Right hindlimb (tissue), 1 donor: ENCODE data around the gene DOCK8.

Experiments
- DNase-seq: peaks from one replicate; pipeline ENCODE4 v3.0.0-alpha.2; 2018

The DOCK8 gene

DNA sequence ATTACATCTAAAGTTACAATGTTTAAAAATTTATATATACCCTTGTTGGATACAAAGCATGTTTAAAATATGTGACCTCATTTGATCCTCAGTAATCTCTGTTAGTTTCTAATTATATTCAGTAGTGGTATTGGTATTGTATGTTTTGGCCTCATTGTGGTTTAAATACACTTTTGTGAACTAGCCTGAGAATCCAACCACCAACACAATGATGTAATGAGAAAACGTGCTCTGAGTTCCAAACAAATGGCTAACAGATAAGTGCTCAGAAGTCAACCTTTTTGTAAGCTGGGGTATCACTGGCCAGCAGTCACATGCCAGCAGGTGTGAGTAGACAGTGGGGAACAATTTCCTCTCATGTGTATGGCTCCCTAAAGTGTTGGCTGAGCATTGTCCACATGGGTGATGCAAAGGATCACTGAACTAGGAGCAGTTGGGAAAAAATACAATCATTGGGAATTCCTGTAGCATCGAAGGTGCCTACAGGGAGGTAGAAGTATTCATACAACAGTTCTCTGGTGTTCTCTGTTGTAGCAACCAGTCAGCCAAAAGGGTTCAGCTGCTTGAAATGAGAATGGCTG lies 56.1 kb downstream of the DOCK8 start:
- no peak for DNase-seq

DNA sequence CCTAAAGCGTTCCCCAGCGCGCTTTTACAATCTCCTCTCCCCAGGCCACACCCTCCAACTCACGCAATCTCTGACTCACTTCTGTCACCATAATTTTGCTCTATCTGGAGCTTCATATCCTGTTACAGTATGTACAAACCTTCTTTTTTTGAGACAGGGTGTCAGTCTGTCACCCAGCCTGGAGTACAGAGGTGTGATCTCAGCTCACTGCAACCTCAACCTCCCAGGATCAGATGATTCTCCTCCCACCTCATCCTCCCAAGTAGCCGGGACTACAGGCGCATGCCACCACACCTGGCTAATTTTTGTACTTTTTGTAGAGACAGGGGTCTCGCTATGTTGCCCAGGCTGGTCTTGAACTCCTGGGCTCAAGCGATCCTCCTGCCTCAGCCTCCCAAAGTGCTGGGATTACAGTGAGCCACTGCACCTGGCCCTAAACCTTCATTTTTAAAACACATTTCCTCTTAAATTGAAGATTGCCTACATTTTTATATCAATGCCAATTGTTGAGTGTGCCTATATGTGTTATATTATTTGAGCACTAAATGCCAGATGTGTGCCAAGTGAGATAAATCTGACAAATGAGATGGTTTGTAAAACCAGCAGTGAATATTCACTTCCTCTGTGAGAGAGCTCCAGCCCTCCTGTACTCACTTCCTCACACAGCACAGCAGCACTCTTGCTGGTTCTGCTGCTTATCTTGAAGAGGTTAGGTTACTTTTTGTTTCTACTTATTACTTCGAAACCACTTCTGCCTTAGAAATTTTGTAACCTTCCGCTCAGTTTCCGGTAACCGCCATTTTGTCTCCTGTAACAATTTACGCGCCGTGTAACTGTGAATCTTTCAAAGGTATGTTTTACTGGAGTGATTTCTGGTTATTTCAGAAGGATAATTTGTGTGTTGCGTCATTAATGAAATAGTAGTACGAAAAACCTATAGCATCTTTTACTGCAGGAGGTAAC lies 57.9 kb downstream of the DOCK8 start:
- DNase-seq = no peak

DNA sequence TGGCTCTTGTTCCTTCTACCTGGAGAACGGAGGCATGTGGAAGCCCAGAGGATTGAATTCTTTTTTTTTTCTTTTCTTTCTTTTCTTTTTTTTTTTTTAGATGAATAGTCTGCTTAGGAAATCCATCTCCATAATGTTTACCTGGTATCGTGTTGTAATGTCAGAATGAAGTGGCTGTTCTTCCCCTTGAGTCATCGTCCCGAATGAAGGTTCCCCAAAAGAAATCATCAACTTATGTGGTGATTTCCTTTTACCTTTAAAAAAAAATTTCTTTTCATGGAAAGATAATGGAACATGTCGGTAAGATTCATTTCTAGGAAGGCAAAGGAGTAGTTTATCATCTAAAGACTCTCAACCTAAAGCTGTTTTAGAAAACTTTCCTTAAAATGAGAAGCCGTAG lies 59.7 kb downstream of the DOCK8 start:
- no peak for DNase-seq

DNA sequence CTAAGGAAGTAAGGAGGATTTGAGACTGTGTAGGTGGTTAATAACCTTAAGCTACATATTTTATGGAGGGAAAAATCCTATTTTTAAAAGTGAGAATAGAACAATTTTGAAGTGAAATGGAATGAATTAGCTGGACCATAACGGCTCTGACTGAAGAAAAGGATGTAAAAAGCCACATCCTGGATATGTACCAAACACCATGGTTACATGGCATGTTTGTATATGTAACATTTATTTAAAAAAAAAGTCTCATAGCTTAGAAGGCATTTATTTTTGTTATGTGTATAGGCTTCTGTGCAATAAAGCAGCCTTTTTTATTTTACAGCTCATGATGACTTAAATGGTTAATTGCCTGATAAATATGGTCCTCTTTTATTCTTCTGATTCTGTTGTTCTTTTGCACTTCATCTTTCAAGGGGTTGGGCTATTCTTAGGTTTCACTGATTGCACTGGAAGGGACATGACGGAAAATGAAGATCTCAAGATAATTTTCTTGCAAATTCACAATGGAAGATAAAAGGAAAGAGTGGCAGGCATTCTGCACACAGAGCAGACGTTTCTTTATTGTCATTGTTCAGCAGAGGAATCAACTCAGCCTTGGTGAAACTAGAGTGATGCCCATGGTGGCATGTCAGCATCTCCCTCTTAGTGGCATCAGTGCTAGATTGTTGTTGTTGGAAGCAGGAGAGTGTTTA lies 63.1 kb downstream of the DOCK8 start:
- no peak for DNase-seq

DNA sequence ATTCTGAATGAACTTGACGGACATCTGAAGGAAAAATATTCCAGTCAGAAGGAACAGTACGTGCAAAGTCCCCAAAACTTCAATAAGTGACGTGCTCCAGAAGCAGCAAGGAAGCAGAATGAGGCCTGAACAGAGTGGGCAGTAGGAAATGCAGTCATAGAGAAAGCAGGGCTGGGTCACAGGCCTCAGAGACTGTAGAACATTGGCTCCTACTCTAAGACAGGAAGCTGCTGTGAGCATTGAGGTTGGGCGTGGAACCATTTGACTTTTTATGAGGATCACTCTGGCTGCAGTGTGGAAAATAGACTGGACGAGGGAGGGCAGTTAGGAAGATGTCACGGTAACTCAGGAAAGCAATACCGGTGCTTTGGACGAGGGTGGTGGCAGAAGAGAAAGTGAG lies 64.0 kb downstream of the DOCK8 start:
- DNase-seq = no peak

DNA sequence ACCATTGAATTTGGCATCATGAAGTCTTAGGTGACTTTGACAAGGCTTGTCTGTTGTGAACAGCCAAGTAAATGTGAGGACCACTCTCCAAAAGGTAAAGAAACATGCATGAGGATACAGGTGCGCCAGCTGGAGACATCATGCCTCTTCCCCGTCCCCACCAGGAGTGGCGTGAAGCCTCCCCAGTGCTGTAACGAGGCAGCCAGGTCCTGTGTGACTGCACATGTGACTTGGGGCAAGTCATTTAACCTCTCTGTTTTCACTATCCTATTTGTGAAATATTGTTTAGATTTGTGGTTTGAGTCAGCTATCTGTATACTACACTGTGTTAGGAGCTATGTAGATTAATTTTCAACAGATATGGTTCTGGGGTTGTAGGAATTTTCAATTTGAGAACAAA lies 65.0 kb downstream of the DOCK8 start:
- DNase-seq = no peak

DNA sequence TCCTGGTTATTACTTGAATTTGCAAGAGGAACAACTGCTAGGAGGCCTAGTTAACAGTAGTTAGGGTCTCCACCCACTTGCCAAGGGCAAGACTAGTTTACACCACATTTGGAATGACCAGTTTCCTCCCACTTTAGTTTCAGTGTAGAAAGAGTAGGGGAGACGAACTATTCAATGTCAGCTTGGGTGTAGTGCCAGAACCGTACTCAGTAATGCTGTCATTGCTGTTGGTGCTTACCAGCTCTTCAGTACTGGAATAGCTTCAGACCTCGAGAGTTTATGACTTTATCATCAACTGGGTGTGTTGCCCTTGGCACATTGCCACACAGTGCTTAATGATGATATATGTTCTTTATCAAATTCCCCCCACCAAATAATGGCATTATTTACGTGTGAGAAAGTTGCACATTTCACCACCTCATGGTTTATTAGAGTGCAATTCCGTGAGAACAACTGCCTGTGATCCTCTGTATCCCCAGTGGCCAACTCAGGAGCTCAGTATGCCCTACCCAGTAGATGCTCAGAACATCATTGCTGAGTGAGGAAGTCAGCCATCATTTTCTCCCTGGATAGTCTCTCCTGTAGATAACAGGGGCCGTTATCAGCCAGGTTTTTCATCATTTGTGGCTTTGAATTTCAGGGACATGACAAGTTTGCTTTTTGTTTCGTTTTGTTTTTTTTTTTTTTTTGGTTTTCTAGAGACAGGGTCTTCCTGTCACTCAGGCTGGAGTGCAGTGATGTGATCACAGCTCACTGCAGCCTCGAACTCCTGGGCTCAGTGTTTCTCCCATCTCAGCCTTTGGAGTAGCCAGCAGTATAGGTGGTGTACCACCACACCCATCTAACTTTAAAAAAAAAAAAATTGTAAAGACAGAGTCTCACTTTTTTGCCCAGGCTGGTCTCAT lies 67.3 kb downstream of the DOCK8 start:
- no peak for DNase-seq

DNA sequence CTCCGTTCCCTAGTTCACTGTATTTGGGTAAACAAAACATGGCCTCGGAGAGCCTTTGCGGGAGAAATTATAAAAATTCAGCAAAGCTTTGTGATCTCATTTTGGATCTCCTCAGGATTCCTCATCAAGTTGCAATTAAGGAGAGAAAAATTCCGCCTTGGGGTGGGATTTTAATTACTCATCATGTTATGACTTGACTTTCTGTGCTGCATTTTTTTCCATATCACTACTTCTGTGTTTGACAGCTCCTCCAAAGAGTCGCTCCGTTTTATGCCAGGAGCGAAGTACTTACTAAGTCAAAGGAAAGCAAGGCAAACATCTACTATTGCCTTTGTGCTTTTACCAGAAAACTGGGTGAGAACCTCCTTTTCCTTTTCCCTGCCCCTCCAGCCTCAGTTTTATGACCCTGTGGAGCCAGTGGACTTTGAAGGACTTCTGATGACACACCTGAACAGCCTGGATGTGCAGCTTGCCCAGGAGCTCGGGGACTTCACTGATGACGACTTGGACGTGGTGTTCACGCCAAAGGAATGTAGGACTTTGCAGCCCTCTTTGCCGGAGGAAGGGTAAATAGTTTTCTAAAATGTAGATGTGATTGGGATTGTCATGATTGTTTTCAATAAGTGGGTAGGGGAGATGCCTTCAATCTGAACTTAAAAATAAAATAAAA lies 71.5 kb downstream of the DOCK8 start:
- DNase-seq = no peak

DNA sequence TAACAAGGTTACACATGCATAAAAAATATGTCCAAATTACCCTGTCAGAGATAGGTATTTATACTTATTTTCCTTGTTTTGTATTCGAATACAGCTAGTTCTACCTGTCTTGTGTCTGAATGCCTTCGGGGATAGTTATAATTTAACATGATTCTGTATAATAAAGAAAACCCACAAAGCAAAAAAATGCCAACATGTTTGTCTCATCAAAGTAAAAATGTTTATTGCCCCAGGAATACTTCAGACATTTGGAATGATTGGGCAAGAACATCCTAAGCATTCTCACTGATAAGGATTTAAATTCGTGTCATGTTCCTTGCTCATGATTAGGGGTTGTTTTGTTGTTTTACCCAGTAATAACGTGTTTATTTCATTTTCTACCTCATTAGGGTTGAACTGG lies 74.5 kb downstream of the DOCK8 start:
- DNase-seq = no peak

DNA sequence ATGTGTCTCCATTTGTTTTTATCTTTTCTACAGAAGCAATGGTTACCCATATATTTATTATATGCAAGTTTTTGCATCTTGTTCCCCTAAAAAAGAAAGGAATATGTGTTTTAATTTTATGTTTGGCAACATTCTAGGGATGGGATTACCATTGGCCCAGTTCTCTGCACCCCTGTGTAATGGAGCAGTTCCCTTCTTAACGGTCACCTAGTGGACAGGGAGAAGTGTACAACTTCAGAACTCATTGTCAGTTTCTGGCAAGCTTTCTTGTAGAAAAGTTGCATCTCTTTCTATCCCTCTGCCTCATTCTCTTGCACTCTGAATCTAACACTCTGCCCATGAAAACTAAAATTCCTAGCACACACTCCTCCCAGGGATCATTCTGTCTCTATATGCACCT lies 78.2 kb downstream of the DOCK8 start:
- DNase-seq = no peak

DNA sequence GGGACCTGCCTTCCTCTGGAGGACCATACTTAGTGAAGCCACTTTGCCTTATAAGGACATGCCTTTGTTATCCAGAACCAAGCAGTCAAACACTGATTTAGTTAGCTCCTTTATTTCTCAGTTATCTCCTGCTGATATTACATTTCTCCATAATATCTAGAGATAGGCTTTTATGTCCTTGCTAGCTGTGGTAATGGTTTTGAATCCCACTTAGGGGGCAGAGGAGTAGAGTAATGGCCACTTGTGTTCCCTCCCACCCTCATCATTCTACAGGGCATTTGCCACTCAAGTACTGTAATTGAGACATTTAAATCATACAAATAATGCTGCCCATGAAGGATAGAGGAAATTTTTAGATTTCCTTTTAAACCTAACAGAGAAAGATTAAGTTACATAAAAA lies 80.9 kb downstream of the DOCK8 start:
- DNase-seq = no peak

DNA sequence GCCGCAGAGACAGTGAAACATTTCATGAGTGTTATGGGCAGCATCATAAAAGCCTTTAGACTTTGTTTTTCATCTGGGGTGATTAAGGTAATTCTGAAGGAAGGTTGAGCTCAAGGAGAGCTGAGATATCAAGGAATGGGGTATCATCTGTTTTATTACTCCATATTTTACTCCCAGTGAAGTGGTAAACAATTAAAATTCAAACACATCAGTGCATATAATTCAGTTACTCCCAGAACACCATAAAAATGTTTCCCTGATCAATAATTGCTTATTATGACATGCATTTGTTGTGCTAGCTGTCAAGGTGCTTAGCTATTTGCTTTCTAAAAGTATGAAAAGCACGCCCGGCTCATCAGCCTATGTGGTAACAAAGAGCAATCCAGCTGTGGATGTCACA lies 81.7 kb downstream of the DOCK8 start:
- DNase-seq = no peak

DNA sequence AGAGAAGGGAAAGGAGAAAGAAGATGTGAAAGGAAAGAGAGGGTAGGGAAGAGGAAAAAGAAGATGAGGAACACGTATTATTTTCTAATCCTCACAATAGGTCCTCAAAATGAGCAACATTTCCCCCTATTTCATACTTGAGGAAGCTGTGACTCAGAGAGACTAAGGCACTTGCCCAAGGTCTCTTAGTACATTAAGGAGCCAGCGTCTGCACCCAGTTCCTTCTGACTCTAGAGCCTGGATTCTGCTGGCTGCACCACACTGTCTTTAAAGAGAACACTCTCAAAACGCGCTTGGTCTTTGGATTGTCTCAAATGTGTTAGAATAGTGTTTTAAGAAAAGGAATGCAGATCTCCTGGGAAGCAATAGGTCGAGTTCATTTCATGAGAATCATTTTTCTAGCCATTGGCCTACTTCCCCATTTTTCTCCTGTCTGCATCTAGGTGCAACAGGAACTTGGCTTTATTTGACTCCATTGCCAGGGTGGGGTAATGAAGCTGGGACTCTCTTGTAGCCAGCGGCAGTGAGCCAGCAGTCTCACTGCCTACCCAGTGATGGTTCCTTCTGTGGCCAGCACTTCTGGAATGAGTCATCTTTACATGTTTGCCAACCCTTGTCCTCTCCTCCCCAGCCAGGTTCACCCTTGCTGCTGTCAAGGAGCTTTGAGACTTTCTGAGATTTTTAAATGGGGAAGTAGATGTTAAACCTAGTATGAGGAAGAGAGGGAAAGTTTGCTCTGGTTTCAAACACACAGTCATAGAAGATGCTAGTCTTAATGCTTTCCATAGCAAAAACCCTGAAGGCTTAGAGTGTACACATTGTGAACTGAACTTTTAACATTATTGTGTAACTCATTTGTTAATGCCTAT lies 82.7 kb downstream of the DOCK8 start:
- DNase-seq = no peak

DNA sequence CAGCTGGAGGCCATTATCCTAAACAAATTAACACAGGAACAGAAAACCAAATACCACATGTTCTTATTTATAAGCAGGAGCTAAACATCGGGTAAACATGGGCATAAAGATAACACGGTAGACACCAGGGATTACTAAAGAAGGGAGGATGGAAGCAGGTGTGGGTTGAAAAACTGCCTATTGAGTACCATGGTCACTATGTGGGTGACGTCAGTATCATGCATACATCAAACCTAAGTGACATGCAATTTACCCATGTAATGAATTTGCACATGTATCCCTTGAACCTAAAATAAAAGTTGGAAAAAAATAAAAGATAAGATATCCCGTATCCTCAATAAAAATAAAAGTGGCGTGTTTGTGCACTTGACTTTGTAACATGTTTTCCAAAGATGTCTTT lies 88.8 kb downstream of the DOCK8 start:
- no peak for DNase-seq

DNA sequence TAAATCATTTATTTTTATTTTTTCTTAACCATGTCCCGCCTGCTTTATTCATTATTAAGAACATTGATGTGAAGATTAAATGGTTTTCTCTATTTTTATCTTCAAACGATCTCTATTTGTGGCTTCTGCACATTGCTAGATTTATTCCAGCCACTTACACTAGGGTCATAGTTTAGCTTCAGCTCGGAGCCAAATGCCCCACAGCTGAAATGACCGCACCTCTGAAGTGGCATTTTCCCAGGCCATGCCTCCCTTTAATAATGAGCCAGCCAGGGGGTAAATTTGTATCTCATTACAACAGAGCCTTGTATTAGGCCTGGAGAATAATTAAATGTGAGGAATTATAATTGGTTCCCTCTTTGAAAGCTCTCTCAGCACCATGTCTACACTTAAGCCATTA lies 89.4 kb downstream of the DOCK8 start:
- no peak for DNase-seq

DNA sequence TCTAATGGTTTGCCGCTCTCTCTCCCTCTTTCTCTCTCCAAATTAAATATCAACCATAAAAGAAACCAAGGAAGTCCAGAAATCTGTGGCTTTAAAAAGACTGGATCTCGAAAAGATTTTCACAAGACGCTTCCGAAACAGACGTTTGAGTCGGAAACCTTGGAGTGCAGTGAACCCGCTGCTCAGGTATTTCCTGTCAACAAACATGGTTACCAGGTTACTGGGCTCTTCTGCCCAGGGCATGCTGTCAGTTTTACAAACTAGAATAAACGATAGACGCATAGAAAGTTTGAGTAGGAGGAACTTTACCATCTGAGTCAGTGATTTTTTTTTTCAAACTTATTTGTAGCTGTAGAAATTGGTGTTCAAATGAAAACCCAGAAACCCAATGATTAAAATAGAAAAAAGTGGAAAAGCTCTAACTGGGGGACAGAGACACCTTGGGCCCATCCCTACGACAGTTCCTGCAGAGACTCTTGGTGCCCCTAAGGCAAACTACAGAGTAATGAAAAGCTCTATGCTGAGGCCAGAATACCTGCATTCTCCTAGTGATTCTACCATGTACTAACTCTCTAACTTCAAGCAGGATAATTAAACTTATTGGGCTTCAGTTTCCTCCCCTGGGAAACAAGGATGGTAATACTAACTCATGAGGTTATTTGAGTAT lies 90.0 kb downstream of the DOCK8 start:
- no peak for DNase-seq

DNA sequence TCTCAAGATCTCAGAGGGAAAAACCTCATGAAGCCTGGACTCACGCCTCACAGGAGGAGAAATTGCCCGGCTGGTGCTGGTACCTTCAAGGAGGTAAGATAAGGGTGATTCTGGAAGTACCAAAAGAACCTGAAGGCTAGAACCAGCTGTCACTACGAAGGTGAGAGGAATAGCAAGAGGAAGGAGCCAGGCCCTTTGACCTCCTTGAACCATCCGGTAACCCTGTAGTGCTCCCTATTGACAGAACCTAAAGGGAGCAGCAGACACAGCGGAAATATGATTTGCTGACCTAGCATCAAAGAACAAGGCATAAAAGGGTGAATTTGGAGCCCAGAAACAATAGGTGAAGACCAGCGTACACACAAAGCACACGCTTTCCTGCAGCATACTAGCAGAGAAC lies 92.2 kb downstream of the DOCK8 start:
- DNase-seq = no peak

DNA sequence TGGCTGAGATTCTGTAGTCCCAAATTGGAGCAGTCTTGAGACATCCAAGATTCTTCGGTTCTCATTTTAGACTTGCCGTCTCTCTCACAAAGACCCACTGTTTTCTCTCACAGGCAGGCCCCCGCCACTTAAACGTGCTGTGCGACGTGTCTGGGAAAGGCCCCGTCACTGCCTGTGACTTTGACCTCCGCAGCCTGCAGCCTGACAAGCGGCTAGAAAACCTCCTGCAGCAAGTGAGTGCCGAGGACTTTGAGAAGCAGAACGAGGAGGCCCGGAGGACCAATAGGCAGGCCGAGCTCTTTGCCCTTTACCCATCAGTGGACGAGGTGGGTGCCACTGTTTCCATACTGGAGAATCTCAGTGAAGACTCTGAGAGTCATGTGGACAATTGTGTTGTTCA lies 97.2 kb downstream of the DOCK8 start:
- no peak for DNase-seq

DNA sequence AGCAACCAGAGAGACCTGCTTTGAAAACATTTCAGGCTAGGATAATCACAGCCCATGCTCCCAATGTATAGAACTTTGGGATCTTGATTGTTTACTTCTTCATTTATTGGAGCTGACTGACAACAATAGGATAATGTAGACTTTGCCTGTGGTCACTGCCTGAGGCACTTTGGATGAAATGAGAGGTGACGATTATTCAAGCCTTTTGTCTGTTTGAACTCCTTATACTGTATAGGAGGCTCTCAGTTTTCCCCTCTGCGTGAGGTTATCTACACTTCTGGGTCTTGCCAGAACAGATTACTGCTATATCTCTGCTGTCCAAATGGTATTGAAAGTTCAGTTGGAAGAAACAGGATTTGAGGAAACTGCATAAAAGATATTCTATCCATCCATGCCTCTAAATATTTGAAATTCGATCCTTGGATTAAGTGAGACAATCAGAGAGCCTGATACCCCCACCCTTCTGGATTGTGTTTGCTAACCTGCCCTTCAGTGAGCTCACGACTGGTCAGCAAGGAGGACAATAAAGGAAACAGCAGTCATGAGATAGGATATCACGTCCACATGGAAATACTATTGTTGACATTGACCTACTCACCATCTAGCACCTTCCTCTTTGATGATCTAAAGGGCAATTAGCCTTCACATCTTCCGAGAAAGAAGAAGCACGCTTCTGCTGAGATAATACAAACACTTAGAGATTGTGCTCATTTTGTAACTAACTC lies 98.1 kb downstream of the DOCK8 start:
- no peak for DNase-seq

DNA sequence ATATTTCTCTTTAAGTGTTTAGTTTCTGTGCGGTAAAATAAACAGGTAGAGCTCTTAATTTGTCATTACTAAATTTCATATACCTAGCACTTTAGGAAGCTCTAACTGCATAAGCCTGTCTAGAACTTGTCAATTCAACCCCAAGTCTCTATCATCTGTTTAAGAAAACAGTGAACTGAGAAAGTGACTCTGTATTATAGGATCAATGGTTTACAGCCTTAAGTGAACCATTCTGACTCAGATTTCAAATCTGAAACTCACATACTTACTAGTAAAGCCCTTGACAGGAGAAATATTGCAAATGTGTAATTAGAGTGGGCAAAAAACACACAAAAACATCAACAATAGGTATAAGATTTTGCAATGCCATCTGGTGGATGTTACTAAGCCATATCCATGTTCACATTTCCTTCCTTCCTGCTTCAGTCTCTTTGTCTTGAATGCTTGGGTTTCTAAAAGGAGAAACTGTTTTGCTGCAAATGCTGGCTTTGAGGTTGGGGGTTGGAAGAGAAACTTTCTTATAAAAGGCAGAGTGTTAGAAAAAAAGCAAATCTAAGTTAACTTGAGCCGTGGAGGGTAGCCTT lies 101.8 kb downstream of the DOCK8 start:
- DNase-seq = no peak
